DOHH2 (cell line): ENCODE measurements around the gene CFAP77.

Experiments
- EZH2phosphoT487 ChIP-seq: fragments of 200-600 bp; sonication (generic); IDR thresholded peaks from 2 replicates; pipeline ENCODE4 v1.6.1; 2017; ENCODE audit warnings: borderline replicate concordance, mild to moderate bottlenecking, antibody characterized with exemption, low read length, moderate library complexity, mixed read lengths
- TF ChIP-seq, protein P1 (sequence below): fragments of 200-600 bp; sonication (generic); IDR thresholded peaks from one replicate; pipeline ENCODE4 v1.5.1; 2014; ENCODE audit warnings: antibody characterized with exemption, mild to moderate bottlenecking, low read depth, low read length; ENCODE audit not compliant: poor library complexity, severe bottlenecking

DNA sequence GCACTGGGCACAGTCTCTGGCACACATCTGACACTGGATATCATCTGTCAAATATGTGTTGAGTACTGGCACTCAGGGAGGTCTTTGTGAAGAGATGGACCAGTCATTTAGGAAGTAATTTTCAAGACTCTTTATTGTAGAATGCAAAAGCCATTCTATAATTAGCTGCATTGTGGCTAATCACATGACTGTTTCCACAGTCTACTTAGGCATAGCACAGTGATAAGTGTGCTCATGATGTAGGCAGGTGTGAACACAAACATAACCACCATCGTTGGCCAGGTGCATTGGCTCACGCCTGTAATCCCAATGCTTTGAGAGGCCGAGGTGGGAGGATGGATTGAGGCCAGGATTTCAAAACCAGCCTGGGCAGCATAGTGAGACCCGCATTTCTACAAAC lies 62.2 kb downstream of the CFAP77 start:
- TF ChIP-seq, protein P1, sequence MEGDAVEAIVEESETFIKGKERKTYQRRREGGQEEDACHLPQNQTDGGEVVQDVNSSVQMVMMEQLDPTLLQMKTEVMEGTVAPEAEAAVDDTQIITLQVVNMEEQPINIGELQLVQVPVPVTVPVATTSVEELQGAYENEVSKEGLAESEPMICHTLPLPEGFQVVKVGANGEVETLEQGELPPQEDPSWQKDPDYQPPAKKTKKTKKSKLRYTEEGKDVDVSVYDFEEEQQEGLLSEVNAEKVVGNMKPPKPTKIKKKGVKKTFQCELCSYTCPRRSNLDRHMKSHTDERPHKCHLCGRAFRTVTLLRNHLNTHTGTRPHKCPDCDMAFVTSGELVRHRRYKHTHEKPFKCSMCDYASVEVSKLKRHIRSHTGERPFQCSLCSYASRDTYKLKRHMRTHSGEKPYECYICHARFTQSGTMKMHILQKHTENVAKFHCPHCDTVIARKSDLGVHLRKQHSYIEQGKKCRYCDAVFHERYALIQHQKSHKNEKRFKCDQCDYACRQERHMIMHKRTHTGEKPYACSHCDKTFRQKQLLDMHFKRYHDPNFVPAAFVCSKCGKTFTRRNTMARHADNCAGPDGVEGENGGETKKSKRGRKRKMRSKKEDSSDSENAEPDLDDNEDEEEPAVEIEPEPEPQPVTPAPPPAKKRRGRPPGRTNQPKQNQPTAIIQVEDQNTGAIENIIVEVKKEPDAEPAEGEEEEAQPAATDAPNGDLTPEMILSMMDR: no peak
- no peak for TF ChIP-seq EZH2phosphoT487
